ENCODE data around the gene L3MBTL4.

Gene L3MBTL4

DNA sequence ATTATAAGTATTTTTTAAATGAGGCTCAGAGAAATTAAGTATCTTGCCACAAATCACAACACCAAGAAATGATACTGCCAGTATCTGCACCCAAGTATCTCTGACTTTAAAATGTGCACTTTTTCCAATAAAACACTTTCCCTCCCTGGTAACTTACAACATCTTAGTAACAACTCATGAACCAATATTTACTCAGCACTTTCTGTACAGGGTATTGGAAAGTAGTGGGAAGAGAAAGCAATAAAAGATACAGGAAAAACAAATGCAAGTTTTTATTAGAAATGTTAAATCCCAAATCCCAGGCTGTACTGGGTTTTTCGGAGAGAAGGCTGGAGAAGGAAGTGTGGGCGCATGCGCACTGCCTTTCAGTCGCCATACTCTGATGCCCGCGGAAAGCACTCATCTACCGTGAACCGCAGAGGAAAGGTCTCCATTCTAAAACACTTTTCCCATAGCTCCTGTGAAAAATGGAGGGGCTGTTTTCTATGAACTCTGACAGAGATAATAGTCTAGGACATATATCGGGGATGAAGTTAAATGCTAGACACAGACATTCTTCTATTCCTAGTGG lies 52.1 kb downstream of the L3MBTL4 start:
- DNase-seq: no peak

DNA sequence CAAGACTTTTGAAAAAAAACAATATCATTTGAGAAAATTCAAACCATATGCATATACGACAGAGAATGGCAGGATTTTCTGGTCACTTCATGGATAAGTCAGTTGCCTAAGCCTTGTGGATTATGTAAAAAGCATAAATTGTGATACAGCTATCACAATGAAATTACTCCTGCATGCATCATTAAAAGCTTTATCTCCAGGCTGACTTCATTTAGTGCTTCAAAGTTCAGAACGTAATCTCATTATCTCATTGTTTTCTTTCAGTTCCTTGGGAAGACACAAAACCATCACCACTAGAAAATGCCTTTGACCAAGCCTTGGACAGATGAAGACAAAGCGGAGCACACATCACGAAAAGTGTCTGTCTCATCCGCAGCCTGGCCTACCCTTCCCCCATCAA lies 57.0 kb downstream of the L3MBTL4 start:
- no peak for DNase-seq

DNA sequence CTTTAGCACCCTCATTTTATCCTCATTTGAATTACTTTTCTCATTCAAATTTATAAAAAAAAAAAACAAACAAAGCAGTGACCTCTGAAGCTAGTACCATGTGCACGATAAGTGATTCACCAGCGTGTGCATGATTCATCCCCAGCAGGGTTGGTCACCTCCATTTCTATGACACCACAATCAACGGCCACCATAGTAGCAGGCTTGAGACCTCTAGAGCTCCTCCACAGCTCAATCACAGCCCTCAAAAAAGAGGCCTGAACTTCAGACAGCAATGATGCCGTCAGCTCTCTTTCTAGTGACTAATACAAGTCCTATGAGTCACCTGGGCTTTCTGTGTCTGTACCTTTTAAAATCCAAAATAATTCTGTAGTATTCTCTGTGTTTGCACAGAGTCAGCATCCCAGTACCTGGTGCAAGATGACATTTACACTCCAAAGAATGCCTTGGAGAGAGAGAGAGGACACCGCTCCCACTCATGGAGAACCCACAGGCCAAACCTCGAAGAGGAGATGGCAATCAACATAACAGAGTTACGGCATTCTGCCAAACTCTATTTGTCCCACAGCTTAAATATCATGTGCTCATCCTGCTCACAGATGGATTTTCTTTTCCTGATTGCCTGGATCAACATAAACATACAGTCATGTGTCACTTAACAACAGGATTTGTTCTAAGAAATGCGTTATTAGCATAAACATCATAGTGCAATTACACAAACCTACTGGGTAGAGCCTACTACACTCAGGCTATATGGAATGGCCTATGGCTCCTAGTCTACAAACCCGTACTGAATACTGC lies 58.7 kb downstream of the L3MBTL4 start:
- DNase-seq: no peak

DNA sequence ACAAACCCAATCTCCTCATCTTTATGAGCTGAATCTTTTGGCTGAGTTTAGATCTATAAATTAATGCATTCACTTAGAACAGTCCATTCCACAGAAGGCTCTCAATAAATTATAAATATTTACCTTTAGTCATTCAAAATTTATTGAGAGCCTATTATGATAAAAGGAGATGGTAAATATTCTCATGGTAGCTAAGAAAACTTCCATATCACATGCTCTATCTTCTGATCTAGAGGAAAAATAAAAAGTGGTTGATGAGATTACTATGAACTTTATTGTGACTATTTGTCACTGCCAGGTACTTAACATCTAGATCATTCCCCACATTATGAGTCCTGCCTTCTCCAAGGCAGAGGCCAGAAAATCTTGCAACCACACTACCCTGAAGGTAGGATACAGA lies 62.4 kb downstream of the L3MBTL4 start:
- DNase-seq: no peak

DNA sequence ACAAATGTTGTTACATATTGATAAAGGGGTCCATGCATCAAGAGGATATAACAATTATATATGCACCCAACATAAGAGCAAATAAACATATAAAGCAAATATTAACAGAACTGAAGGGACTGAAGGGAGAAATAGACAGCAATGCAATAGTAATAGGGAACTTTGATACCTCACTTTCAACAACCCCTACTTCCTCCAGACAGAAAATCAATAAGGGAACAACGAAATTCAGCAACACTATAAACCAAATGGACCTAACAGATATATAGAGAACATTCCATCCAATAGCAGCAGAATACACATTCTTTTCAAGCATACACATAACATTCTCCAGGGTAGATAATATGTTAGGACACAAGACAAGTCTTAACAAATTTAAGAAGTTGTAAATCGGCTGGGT lies 71.7 kb downstream of the L3MBTL4 start:
- no peak for DNase-seq

DNA sequence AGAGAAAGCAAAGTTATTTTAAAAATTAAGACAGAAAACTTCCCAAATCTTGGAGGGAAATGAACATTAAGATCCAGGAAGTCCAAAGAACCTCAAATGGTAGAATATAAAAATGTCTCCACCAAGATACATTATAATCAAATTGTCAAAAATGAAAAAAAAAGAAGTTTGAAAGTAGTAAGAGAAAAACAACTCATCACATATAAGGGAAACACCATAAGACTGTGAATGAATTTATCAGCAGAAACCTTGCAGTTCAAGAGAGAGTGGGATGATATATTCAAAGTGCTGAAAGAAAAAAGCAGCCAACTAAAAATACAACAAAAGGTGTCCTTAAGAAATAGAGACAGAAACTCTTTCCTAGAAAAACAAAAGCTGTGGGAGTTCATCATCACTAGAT lies 73.0 kb downstream of the L3MBTL4 start:
- no peak for DNase-seq

DNA sequence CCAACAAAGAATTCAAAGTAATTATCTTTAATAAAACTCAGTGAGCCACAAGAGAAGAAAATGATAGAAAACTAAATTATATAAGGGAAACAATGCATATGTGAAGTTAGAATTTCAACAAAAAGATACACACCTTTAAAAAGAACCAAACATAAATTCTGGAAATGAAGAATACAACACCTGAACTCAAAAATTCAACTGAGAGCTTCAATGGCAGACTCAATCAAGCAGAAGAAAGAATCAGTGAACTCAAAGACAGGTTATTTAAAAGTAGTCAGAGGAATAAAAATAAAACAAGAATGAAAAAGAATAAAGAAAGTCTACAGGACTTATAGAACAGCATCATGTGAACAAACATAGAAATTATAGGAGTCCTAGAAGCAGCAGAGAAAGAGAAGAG lies 73.4 kb downstream of the L3MBTL4 start:
- no peak for DNase-seq

DNA sequence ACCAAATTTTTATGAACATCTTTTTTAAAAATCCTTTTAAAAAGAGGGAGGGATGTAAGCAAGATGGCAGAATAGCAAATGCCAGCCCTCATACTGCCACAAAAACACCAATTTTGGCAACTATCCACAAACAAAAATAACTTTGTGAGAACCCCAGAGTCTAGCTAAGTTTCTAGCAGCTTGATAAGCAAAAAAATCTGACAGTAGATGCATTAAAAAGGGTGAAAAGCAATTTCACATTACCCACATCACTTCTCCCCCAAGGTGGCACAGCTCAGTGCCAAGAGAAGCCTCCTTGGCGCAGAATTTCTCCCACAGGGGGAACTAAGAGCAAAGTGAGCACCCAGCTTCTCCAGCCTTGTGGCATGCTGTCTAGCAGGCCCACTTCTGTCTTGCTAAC lies 74.6 kb downstream of the L3MBTL4 start:
- DNase-seq: no peak

DNA sequence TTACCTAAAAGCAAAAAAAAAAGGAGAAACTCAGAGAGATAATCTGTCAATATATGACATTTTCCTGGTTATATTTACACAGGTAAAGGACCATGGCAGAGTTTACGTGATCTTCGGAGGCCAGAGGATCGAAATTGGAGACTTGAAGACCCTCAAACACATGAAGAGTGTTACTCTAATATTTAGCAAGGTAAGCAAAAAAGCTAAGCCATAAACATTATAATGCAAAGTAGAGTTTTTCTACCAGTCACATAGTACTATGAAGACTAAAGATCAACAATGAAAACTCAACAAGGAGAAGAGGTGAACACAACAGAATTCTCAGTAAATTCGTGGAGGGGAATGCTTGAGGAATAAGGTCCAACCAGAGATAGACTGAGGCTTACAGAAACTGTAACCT lies 78.5 kb downstream of the L3MBTL4 start:
- DNase-seq: no peak

DNA sequence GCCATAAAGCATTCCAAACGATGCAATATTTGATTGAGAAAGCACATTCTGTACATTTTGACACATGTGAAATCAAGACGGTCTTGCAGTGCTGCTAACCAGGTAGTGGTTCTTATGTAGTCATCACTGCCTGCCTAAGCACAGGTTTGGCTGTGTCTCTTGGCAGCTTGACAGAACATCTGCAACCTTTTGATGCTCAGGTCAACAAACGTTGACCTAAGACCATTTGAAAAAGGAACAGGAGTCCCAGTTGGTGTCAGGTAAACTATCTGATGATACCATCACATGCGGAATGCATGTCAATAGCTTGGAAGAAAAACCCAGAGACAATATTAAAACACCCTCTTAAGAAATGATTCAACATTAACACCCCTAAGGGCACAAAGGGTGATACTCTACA lies 80.7 kb downstream of the L3MBTL4 start:
- no peak for DNase-seq

DNA sequence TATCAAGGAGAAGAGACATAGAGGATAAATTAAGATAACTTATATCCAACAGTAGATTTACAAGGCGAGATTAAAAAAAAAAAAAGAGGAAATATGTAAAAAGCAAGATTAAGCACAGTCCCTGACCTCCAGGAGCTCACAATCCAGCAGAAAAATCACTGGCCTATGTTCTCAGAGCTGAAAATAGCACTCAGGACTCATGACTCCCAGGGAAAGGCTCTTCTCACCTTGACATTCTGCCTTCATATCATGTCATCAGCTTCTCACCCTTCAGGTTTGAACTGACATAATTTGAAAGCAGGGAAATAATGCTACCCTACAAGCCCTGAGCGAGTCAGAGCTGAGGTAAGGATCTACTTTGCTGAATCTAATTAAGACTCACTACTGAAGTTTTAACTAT lies 82.8 kb downstream of the L3MBTL4 start:
- DNase-seq: no peak

DNA sequence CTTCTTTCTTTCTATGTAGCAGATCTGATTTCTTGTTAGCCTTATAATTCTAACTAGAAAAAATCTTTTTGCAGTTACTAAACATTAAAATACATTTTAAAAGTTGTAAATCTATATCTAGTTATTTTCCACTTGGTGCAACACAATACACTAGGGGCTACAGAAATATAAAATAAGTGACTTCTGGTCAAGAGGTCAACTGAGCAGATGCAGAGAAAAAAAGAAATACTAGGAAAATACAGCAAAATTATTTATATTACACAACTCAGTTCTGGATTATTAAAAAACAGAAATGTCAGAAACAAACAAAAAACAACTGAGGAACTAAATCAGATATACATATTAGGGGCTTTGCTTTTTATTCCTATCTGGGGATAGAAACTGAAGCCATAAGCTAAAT lies 83.9 kb downstream of the L3MBTL4 start:
- no peak for DNase-seq

DNA sequence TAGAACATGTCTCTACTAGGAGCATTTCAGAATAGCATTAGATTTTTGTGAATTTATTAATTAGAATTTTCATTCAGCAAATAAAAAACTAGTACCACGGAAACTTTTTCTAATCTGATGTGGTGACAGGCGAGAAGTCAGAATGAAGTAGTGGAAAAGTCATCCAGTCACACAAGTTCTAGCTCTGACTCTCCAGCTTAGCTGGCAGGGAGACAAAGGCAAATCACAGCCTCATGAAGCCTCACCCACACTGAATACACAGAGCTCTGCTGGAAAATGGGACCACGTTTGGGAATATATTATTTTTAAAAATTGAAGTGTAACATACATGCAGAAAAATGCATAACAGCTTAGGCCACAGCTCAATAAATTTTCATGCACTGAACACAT lies 86.1 kb downstream of the L3MBTL4 start:
- DNase-seq: no peak

DNA sequence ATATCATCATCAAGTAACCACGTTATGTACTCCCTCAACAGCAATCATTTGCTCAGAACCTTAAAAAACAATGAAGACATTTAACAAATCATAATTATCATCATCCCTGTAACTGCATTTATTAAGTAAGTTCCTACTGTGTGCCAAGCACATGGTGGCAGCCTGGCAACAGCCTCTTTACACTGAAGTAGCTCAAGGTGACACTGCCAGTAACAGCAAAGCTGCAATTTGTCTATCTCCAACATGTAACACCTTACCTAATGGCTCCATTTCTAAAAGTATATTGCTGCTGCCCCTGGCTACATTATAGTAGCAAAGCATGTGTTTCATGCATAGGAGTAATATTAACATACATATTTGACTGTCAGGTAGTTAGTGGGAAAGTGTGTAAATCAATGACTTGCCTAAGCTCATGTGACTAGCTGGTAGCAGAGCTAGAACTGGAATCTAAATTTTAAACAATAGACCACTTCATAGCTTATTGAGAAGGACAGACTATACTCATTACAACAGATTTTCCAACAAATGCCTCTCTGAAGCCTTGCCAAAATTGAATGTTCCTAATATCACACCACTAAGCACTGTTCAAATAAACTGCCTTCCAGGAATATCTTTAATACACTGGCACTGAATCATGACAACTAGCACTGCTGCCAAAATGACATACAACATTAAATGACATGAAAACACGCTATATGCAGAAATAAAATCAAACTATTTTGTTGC lies 86.7 kb downstream of the L3MBTL4 start:
- no peak for DNase-seq

DNA sequence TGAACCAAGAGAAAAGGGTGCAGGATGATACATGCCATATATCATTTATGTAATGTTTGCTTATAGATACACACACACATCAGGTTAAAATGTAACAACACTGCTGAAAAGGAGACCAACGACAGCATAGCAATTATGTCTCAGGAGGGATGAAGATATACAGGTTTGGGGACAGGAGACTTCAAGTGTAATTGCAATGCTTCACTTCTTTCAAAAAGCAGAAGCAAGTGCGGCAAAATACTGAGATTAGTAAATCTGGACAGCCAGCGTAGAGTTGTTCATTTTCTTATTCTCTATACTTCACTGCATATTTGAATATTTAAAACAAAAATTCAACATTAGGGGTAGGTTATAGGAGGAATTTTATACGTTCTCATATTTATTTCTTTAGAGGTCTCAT lies 87.2 kb downstream of the L3MBTL4 start:
- no peak for DNase-seq

DNA sequence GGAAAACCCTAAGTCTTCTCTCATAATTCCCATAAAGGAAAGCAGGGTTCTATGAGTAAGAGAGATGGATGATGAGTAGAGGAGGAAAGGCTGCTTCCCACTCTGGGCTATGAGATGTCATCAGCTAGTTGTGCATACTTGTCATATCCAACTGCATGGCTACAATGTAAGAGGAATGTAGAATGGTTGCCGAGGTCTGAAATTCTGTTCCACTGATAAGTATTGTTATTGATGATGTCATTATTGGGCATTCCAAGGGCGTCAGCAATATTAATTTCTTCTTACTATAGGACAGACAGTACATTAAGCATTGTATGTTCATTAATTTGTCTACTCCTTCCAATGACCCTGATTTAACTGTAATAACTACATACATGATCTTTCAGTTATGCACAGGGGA lies 88.1 kb downstream of the L3MBTL4 start:
- DNase-seq: no peak

DNA sequence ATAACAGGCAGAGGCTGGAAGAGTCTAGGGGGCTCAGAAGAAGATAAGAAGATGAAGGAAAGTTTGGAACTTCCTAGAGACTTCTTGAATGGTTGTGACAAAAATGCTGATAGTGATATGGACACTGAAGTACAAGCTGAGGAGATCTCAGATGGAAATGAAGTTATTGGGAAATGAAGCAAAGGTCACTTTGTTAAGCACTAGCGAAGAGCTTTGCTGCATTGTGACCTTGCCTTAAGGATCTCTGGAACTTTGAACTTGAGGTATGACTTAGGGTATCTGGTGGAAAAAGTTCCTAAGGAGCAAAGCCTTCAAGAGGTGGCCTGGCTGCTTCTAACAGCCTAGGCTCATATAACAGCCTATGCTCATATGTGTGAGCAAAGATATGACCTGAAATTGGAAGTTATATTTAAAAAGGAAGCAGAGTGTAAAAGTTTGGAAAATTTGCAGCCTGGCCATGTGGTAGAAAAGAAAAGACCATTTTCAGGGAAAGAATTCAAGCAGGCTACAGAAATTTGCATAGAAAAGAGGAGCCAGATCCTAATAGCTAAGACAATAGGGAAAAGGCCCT lies 91.3 kb downstream of the L3MBTL4 start:
- DNase-seq: no peak

DNA sequence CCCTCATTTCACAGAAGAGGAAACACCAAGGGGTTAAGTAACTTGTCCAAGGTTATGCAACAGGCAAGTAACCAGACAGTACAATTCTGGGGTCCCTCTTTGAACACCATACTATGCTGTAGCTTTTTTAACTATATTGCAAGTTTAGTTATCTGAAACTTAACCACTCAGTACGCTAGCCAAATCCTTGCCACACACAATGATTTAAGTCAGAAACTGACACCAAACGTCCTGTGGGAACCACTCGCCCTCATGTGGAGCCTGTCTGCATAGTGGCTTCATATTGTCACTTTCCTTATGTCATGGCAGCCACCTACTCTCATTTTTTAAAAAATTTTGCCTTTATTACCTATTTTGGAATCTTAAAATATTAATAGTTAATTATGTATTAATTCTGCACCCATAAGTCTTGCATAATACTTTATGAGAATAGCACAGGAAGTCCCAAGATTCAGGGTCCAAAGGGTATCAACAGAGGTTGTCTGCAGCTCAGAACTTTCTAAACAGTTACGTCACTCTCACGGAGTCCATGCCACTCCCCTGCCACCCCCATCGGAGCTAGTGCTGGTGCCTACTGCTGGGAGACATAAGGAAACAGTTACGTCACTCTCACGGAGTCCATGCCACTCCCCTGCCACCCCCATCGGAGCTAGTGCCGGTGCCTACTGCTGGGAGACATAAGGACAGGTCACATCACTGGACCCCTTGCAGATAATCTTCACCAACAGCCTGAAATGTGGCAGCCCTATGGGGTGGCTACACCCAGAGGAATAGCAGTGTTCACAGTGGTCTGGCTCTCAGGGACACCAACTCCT lies 99.0 kb downstream of the L3MBTL4 start:
- no peak for DNase-seq

DNA sequence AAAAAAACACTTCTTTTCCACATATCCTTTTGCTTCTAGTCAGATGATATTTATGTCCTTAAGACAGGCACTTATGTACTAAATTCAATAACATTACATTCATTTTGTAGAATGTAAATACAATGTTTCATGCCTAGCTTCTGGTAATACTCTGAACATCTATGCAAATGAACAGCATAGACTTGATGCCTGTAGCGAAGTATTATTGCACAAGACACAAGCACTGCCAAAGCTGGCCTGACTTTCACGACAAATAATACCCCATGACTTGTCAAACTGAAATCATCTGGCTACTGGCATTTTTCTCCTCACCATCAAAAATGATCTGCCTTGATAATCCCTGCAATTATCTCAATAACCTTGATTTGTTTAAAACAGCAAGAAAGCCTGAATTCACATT lies 101.3 kb downstream of the L3MBTL4 start:
- DNase-seq: no peak

DNA sequence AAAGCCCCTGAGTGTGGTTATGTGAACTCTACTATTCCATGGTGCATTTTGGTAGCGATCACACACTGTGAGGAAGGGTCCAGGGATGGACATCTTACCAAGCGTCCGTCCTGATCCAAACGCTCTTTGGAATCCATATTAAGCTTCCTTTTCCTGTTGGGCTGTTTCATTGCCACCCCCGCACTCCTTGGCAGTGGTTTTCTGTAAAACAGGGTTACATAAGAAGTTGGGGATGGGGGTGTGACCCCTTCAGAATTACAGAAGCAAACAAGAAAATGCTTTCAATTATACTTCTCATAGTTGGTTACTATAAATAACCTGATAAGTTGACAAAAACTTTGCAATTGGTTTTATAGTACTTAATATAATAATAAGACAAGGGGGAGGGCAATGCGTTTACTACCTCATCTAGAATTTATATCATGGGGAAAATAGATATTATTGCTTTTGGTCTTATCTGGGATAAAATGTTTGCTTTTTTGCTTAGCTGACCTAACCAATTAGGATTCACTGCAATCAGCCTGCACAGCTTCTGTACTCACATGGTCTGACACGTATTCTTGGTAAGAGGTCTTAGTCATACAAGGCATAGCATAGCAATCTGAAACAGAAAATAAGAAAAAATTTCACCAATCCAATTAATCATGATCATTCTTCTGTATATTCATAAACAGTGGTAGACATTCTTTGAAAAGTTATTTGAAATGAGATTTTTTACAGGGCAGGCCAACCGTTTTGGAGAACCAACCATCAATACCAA lies 103.1 kb downstream of the L3MBTL4 start:
- DNase-seq: no peak

DNA sequence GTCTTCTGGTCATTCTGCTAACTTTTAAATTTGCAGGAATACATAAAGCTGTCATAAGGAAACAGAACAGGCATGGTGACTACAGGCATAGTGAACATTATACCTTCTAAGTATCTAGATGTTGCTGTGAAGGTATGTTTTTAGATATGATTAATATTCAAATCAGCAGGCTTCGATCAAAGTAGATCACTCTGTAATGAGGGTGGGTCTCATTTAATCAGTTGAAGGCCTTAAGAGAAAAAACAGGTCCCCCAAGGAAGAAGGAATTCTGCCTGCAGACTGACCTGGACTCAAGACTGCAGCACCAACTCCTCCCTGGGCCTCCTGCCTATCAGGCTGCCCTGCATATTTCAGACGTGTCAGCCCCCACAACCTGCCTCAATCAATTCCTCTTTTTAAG lies 104.0 kb downstream of the L3MBTL4 start:
- no peak for DNase-seq

DNA sequence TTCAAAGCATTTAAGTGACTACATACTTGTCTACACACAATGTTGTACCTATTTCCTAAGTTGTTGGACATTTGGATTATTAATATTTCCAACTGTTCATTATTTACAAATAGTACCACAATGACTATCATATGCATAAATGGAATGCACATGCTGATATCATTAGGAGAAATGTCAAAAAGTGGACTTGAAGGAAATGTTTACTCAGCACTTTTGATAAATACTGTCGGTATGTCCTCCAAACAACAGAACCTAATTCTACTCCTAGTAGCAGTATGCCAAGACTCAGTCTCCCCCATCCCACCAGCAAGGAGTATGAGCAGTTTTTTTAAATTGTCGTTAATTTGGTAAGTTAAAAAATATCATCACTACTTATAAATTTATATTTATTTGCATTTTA lies 116.8 kb downstream of the L3MBTL4 start:
- DNase-seq: no peak
